Upper lobe of left lung (tissue), 4 donors: ENCODE measurements around the gene ANKRD36B.
"Not testable (repeated sequence)": the region's sequence is repeated elsewhere in the genome, so short reads cannot be mapped to it uniquely, and the experiment has no call there.

ENCODE experiments used
- POLR2A ChIP-seq, 4 donors: fragments of 450-650 bp; IDR thresholded peaks; one replicate each; pipeline ENCODE4 v1.5.1; 2016 to 2017; ENCODE audit warnings: antibody characterized with exemption in 4 of 4, mild to moderate bottlenecking in 2 of 4
- TF ChIP-seq, protein P1 (sequence below), 6 experiments: fragments of 450-650 bp in 4 of 6; fragments of 200-600 bp in 2 of 6; sonication (generic) in 2 of 6; IDR thresholded peaks; one replicate each; pipeline ENCODE4 v1.5.1; 2016 to 2019; ENCODE audit warnings: antibody characterized with exemption in 6 of 6

DNA sequence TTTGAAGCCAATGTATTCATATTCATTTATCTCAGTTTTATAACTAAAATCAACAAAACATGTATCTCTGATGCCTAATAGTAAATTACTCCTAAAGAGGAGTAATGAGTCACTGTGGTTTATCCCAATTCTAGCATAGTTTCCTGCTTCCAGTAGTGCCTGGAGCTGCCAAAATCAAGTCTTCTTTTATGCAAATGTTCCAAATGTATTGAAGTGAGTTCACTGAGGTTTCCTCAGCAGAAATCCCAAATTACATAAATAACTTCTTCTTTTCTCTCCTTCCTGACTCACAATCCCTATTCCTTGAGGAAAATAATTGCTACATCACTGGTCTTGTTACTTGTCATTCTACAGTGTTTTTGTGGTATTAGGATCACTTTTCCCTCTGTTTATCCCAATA is 44.8 kb downstream of the ANKRD36B start:
- TF ChIP-seq, protein P1, sequence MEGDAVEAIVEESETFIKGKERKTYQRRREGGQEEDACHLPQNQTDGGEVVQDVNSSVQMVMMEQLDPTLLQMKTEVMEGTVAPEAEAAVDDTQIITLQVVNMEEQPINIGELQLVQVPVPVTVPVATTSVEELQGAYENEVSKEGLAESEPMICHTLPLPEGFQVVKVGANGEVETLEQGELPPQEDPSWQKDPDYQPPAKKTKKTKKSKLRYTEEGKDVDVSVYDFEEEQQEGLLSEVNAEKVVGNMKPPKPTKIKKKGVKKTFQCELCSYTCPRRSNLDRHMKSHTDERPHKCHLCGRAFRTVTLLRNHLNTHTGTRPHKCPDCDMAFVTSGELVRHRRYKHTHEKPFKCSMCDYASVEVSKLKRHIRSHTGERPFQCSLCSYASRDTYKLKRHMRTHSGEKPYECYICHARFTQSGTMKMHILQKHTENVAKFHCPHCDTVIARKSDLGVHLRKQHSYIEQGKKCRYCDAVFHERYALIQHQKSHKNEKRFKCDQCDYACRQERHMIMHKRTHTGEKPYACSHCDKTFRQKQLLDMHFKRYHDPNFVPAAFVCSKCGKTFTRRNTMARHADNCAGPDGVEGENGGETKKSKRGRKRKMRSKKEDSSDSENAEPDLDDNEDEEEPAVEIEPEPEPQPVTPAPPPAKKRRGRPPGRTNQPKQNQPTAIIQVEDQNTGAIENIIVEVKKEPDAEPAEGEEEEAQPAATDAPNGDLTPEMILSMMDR (IDR thresholded peaks at IDR 0.05), result not testable (repeated sequence)
- not testable (repeated sequence) for TF ChIP-seq POLR2A (IDR thresholded peaks at IDR 0.05)
